ENCODE results near the gene NABP1. TPM values are rescaled to one million over a fixed set of nuclear protein-coding genes. Genes with fewer than 3 reads are reported as not detected.
A peak's percentile ranks its signal among the peaks of the same experiment; 100 is the strongest.

Gene NABP1
- polyA plus RNA-seq, 4 donors: 14.4 to 142 (median 38.8) TPM

DNA sequence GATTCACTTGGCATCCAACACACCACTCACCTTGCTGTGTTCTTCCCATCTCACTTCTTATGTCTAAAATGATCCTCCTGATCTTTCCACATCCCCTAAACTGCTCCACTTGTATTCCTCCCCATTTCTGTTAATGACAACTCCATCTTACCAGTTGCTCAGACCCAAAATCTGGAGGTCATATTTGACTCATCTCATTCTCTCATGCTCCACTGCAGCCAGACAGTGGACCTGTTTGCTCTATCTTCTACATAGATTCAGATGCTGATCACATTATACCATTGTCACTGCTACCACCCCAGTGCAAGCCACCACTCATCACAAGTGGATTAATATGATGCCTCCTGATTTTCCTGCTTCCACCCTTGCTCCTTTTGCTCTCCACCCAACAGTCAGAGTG is 7.9 kb upstream of the NABP1 start:
- H3K27ac ChIP-seq (ENCODE audit: low read depth in 1 of 3, low read length in 2 of 3): no peak overlapping the region
- no peaks in the 10 kb centered on the region for H3K4me1 ChIP-seq (ENCODE audit: control insufficient read depth in 3 of 3, insufficient read depth in 2 of 3, low read depth in 1 of 3, low read length in 2 of 3)
- DNase-seq: no peak
- no peaks in the 10 kb centered on the region for H3K27me3 ChIP-seq (ENCODE audit: control insufficient read depth in 3 of 3, insufficient read depth in 3 of 3, low read length in 3 of 3)
- no peak for FAIRE-seq
- no peaks in the 10 kb centered on the region for H3K9me3 ChIP-seq (ENCODE audit: control insufficient read depth in 2 of 2, insufficient read depth in 1 of 2, low read depth in 1 of 2, low read length in 1 of 2)
- no peaks in the 10 kb centered on the region for H3K36me3 ChIP-seq (ENCODE audit: control insufficient read depth in 3 of 3, insufficient read depth in 2 of 3, low read depth in 1 of 3, low read length in 3 of 3)
- H3K4me3 ChIP-seq (ENCODE audit: low read depth in 1 of 3, low read length in 3 of 3): no peak overlapping the region

DNA sequence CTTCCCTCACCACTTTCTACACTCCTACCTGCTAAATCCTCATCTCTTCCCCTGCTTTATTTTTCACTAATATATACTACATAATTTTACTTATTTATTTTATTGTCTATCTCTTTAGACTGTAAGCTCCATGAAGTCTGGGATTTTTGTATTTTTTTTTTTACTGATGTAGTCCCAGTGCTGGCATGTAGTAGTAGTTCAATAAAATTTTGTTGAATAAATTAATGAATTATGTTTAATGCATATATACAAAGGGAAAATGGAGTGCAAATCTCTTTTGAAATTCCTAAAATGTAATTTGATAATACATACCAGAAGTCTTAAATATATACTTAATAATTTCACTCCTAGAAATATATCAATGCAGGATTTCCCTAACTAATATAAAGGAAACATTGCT is 7.1 kb upstream of the NABP1 start:
- Histone ChIP-seq H3K27ac (ENCODE audit: low read depth in 1 of 3, low read length in 2 of 3) (no peak overlapping the region), H3K9me3 (ENCODE audit: control insufficient read depth in 2 of 2, insufficient read depth in 1 of 2, low read depth in 1 of 2, low read length in 1 of 2) (no peaks in the 10 kb centered on the region), H3K4me3 (ENCODE audit: low read depth in 1 of 3, low read length in 3 of 3) (no peak overlapping the region), H3K27me3 (ENCODE audit: control insufficient read depth in 3 of 3, insufficient read depth in 3 of 3, low read length in 3 of 3) (no peaks in the 10 kb centered on the region), H3K36me3 (ENCODE audit: control insufficient read depth in 3 of 3, insufficient read depth in 2 of 3, low read depth in 1 of 3, low read length in 3 of 3) (no peaks in the 10 kb centered on the region), H3K4me1 (ENCODE audit: control insufficient read depth in 3 of 3, insufficient read depth in 2 of 3, low read depth in 1 of 3, low read length in 2 of 3) (no peaks in the 10 kb centered on the region)
- FAIRE-seq (no peak), DNase-seq (no peak)

DNA sequence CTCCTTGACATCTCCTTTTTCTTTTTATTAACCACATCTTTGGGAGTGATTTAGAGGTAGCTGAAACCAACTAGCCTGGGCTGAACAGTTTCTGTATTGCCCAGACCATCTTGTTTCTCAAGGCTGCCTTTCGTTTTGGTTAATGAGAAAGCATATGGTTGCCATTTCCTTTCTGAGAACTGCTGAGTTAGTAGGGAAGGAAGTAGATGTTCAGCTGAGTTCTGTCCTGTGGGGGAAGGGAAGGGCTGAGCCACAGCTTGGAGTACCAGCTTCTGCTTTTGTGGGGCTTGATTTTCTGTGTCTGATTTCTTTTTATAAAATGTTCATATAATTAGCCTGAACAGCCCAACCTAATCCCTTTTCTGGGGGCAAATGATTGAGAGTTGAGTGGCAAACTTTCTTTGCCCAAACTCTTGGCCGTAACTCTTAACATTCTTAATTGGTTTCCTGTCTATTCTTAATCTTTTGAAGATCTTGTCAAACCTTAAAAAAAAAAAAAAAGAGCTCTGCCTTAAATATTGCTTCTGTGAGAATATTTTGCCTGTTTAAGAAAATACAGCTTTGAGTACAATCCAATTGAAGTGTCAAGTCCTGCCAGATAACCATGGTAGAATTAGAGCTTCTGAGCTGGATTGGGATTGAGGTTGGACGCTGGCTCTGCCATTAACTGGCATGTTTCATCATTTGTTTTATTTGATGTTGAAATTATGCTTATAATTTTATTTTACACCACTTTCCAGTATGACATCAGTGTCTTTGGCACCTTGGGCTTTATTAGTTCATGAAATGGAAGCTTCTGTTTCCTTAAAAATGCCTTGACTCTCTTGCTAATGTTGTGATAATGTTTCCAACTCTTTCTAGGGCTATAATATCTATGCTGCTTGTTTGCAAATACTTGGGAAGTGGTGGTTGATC is 1.9 kb upstream of the NABP1 start:
- FAIRE-seq (no peak), DNase-seq (peak; percentile 37 to 67)
- peaks cover 0 to 3% (median 3%) of the 10 kb centered on the region in 3 donors for H3K4me1 ChIP-seq (ENCODE audit: control insufficient read depth in 3 of 3, insufficient read depth in 2 of 3, low read depth in 1 of 3, low read length in 2 of 3)
- no peaks in the 10 kb centered on the region for H3K9me3 ChIP-seq (ENCODE audit: control insufficient read depth in 2 of 2, insufficient read depth in 1 of 2, low read depth in 1 of 2, low read length in 1 of 2)
- H3K4me3 ChIP-seq (ENCODE audit: low read depth in 1 of 3, low read length in 3 of 3): no peak overlapping the region
- 55 to 71% (median 62%) methylated on average over 3 of the region's 3 CpGs for WGBS, 3 donors
- H3K36me3 ChIP-seq (ENCODE audit: control insufficient read depth in 3 of 3, insufficient read depth in 2 of 3, low read depth in 1 of 3, low read length in 3 of 3): no peaks in the 10 kb centered on the region
- H3K27ac ChIP-seq (ENCODE audit: low read depth in 1 of 3, low read length in 2 of 3): peak overlapping the region in 2 of 3 donors; percentile 76 to 81
- no peaks in the 10 kb centered on the region for H3K27me3 ChIP-seq (ENCODE audit: control insufficient read depth in 3 of 3, insufficient read depth in 3 of 3, low read length in 3 of 3)

DNA sequence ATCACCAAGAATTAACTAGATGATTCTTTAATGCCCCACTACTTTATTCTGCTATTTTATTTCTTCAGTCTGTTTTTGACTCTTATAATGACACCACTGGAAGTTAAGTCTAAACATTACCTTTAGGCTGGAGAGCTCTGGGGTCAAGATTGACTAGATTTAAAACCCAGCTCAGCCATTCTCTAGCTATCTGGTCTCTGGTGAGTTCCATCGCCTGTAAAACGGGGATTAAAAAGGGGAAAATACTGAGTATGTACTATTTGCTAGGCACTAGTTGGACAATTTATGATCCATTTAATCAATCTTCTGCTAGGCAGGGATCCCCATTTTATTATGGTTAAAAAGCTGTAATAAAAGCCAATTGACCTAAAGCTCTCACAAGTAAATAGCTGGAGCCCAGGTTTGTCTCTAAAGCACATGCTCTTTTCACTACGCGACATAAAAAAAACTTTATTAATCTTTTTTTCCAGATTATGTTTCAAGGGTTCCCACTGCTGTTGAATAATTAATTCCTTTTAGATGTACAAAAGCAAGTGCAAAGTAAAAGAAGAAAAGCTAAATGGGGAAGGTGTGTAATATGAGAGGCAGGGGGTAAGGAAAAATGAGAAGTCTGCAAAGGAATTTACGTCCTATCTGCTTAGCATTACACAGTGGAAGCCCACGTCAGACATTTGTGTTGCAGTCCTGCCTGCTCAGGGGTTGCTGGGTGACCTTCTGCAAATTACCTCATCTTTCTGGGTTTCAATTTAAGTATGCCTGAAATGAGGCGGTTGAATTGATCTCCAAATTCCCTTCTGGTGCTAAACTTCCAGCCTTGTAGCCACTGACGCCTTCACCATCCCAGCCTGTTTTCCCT is 918 bp upstream of the NABP1 start:
- H3K9me3 ChIP-seq (ENCODE audit: control insufficient read depth in 2 of 2, insufficient read depth in 1 of 2, low read depth in 1 of 2, low read length in 1 of 2): no peaks in the 10 kb centered on the region
- no peak for FAIRE-seq
- peaks cover 0 to 3% (median 3%) of the 10 kb centered on the region in 3 donors for H3K4me1 ChIP-seq (ENCODE audit: control insufficient read depth in 3 of 3, insufficient read depth in 2 of 3, low read depth in 1 of 3, low read length in 2 of 3)
- H3K4me3 ChIP-seq (ENCODE audit: low read depth in 1 of 3, low read length in 3 of 3): peak overlapping the region; percentile 44 to 81 (median 55)
- H3K36me3 ChIP-seq (ENCODE audit: control insufficient read depth in 3 of 3, insufficient read depth in 2 of 3, low read depth in 1 of 3, low read length in 3 of 3): no peaks in the 10 kb centered on the region
- peak in 1 of 2 donors; percentile 59 for DNase-seq
- H3K27ac ChIP-seq (ENCODE audit: low read depth in 1 of 3, low read length in 2 of 3): peak overlapping the region; percentile 92 to 99 (median 97)
- H3K27me3 ChIP-seq (ENCODE audit: control insufficient read depth in 3 of 3, insufficient read depth in 3 of 3, low read length in 3 of 3): no peaks in the 10 kb centered on the region
- 4 to 20% (median 14%) methylated on average over 8 of the region's 8 CpGs for WGBS, 3 donors

DNA sequence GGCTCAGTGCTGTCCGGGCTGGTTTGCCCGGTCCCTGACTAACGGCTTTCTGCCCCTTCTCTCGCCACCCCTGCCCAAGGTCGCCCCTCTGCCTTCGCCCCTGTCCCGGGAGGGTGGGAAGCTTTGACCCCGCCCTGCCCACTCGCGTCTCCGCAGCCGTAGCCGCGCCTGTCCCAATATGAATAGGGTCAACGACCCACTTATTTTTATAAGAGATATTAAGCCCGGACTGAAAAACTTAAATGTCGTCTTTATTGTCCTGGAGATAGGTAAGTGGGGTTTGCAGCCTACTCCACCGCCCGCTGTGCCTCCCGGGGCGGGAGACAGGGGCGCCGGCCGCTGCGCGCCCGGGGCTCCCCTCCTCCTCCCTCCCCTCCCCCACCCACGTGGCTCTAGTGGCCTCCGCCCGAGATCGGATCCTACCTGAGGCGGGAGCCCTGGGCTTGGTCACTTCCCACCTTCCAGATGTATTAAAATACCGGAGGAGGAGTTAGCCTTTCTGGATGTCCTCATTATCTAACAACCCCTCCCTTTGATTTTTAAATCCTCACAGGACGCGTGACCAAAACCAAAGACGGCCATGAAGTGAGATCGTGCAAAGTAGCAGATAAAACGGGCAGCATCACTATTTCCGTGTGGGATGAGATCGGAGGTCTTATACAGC is 633 bp downstream of the NABP1 start:
- 1 to 2% (median 2%) methylated on average over 38 to 40 of the region's 40 CpGs for WGBS, 3 donors

DNA sequence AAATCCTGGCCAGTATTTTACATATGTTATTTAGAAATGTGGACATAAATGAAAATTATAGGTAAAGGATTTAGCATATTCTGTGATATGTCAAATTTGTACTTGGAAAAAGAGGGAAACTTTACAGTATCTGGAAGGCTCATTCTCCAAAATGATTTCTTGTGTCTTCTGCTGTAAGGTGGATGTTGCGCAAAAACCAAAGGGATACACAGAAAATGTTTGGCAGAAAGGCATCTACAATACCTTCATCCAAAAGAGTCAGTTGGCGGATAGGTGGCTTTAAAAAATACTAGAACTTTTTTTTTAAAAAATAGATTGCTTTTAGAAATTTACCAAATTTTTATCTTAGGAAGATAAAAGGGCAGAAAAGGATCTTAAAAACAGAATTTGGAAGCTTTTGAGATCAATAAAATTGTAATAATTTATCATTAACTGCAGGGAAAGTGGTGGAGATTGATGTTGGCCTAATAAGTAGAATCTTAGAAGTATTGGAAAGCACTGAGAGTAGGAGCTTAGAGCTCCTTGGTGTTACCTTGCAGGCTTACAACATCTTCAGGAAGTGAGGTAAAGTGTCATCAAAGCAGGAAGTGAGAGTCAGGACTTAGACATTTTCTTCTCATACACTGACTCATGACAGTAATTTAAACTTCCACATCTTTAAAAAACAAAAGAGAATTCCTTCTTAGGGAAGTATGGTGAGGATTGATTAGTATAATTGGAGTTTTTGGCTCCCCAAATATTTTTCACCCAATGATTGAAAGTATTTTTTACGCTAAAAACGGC is 2.1 kb downstream of the NABP1 start:
- H3K9me3 ChIP-seq (ENCODE audit: control insufficient read depth in 2 of 2, insufficient read depth in 1 of 2, low read depth in 1 of 2, low read length in 1 of 2): no peaks in the 10 kb centered on the region
- WGBS, 3 donors: 79 to 88% (median 88%) methylated on average over 4 of the region's 4 CpGs
- H3K4me1 ChIP-seq (ENCODE audit: control insufficient read depth in 3 of 3, insufficient read depth in 2 of 3, low read depth in 1 of 3, low read length in 2 of 3): peaks cover 2 to 3% (median 3%) of the 10 kb centered on the region in 3 donors
- peak overlapping the region in 1 of 3 donors; percentile 77 for H3K4me3 ChIP-seq (ENCODE audit: low read depth in 1 of 3, low read length in 3 of 3)
- H3K27ac ChIP-seq (ENCODE audit: low read depth in 1 of 3, low read length in 2 of 3): peak overlapping the region in 1 of 3 donors; percentile 51
- no peak for FAIRE-seq
- peaks cover 7 to 16% (median 9%) of the 10 kb centered on the region in 3 donors for H3K36me3 ChIP-seq (ENCODE audit: control insufficient read depth in 3 of 3, insufficient read depth in 2 of 3, low read depth in 1 of 3, low read length in 3 of 3)
- no peaks in the 10 kb centered on the region for H3K27me3 ChIP-seq (ENCODE audit: control insufficient read depth in 3 of 3, insufficient read depth in 3 of 3, low read length in 3 of 3)
- peak; percentile 61 to 70 for DNase-seq

More for the DNA sequence above, 633 bp downstream of the NABP1 start:
- Histone ChIP-seq H3K27ac (ENCODE audit: low read depth in 1 of 3, low read length in 2 of 3) (peak overlapping the region; percentile 87 to 100 (median 98)), H3K36me3 (ENCODE audit: control insufficient read depth in 3 of 3, insufficient read depth in 2 of 3, low read depth in 1 of 3, low read length in 3 of 3) (peaks cover 3 to 10% (median 6%) of the 10 kb centered on the region in 3 donors), H3K4me3 (ENCODE audit: low read depth in 1 of 3, low read length in 3 of 3) (peak overlapping the region; percentile 77 to 94 (median 90)), H3K9me3 (ENCODE audit: control insufficient read depth in 2 of 2, insufficient read depth in 1 of 2, low read depth in 1 of 2, low read length in 1 of 2) (no peaks in the 10 kb centered on the region), H3K27me3 (ENCODE audit: control insufficient read depth in 3 of 3, insufficient read depth in 3 of 3, low read length in 3 of 3) (no peaks in the 10 kb centered on the region), H3K4me1 (ENCODE audit: control insufficient read depth in 3 of 3, insufficient read depth in 2 of 3, low read depth in 1 of 3, low read length in 2 of 3) (peaks cover 2 to 3% (median 3%) of the 10 kb centered on the region in 3 donors)
- FAIRE-seq: no peak
- peak; percentile 74 to 84 for DNase-seq

DNA sequence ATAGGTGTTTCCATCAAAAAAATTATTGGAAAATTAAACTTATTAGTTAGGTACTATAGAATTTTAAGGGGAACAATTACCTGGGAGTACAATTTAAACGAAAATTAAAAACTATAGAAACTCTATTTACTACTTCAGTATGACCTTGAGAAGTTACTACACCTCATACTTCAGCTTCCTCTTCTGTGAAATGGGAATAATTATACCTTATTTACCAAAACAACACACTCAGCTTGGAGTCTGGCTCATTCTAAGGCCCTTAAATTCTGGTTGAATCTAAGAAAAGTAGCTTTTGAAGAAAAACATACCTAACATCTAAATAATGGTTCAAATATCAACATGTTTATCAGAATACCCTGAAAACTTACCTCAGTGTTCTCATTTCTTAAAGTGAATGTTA is 2.7 kb downstream of the NABP1 start:
- whole genome bisulfite sequencing, 3 donors: 56 to 64% (median 58%) methylated on average over 1 of the region's 1 CpG
- DNase-seq: no peak
- H3K27ac ChIP-seq (ENCODE audit: low read depth in 1 of 3, low read length in 2 of 3): no peak overlapping the region
- FAIRE-seq: no peak
- peaks cover 2 to 3% (median 3%) of the 10 kb centered on the region in 3 donors for H3K4me1 ChIP-seq (ENCODE audit: control insufficient read depth in 3 of 3, insufficient read depth in 2 of 3, low read depth in 1 of 3, low read length in 2 of 3)
- H3K36me3 ChIP-seq (ENCODE audit: control insufficient read depth in 3 of 3, insufficient read depth in 2 of 3, low read depth in 1 of 3, low read length in 3 of 3): peaks cover 7 to 18% (median 9%) of the 10 kb centered on the region in 3 donors
- peak overlapping the region in 1 of 3 donors; percentile 20 for H3K4me3 ChIP-seq (ENCODE audit: low read depth in 1 of 3, low read length in 3 of 3)
- no peaks in the 10 kb centered on the region for H3K9me3 ChIP-seq (ENCODE audit: control insufficient read depth in 2 of 2, insufficient read depth in 1 of 2, low read depth in 1 of 2, low read length in 1 of 2)
- no peaks in the 10 kb centered on the region for H3K27me3 ChIP-seq (ENCODE audit: control insufficient read depth in 3 of 3, insufficient read depth in 3 of 3, low read length in 3 of 3)

Measured in small intestine (tissue), 7 donors.